Transverse colon (tissue), 3 donors: Measurements from ENCODE around the gene SELENOM.

Source experiments
- EP300 ChIP-seq: sonication (generic); formaldehyde crosslinking; IDR thresholded peaks from one replicate; pipeline ENCODE4 v1.6.1; 2017; ENCODE audit warnings: antibody characterized with exemption, low read depth
- TF ChIP-seq, protein P1 (sequence below), 5 experiments: fragments of 200-600 bp in 3 of 5; fragments of 450-650 bp in 2 of 5; sonication (generic) in 3 of 5; IDR thresholded peaks; 1 replicate in 2 of 5; 2 replicates in 3 of 5; pipeline ENCODE4 v1.5.1; 2016 to 2017; ENCODE audit warnings: antibody characterized with exemption in 5 of 5, inconsistent platforms in 3 of 5, mild to moderate bottlenecking in 2 of 5, moderate library complexity in 1 of 5

DNA sequence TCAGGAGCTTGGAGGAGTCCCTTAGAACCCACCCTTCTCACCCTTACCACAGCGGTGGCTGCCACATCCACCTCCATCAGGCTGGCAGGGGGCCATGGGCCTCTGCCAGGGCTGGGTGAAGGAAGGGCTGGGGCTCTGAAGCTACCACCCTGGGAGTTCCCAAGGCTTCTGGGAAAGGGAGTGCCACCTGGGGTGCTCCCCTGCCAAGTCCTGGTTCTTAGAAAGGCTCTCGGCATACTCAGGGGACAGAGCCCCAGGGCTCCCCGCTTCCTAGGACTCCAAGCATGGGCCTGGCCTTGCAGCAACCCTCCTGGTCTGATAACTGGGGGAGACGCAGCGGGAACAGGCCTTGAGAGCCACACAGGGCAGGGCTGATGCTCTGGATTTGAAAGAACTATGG lies 33.4 kb upstream of the SELENOM start:
- TF ChIP-seq EP300: no peak
- TF ChIP-seq, protein P1, sequence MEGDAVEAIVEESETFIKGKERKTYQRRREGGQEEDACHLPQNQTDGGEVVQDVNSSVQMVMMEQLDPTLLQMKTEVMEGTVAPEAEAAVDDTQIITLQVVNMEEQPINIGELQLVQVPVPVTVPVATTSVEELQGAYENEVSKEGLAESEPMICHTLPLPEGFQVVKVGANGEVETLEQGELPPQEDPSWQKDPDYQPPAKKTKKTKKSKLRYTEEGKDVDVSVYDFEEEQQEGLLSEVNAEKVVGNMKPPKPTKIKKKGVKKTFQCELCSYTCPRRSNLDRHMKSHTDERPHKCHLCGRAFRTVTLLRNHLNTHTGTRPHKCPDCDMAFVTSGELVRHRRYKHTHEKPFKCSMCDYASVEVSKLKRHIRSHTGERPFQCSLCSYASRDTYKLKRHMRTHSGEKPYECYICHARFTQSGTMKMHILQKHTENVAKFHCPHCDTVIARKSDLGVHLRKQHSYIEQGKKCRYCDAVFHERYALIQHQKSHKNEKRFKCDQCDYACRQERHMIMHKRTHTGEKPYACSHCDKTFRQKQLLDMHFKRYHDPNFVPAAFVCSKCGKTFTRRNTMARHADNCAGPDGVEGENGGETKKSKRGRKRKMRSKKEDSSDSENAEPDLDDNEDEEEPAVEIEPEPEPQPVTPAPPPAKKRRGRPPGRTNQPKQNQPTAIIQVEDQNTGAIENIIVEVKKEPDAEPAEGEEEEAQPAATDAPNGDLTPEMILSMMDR (IDR thresholded peaks at IDR 0.05): no peak
